ENCODE data around the gene PXN. TPM values are rescaled to one million over a fixed set of nuclear protein-coding genes. Genes with fewer than 3 reads are reported as not detected.
"Not testable (repeated sequence)": the region's sequence is repeated elsewhere in the genome, so short reads cannot be mapped to it uniquely, and the experiment has no call there.

The PXN gene
- total RNA-seq, 1 donor = 24.8 TPM

GRCh38 chr12:120242275-120242799 lies 23.2 kb downstream of the PXN start:
- no peak for DNase-seq (ENCODE audit: low read depth in 2 of 3, low spot score in 2 of 3)

GRCh38 chr12:120241561-120242274 lies 23.8 kb downstream of the PXN start:
- no peak for DNase-seq (ENCODE audit: low read depth in 2 of 3, low spot score in 2 of 3)

DNA sequence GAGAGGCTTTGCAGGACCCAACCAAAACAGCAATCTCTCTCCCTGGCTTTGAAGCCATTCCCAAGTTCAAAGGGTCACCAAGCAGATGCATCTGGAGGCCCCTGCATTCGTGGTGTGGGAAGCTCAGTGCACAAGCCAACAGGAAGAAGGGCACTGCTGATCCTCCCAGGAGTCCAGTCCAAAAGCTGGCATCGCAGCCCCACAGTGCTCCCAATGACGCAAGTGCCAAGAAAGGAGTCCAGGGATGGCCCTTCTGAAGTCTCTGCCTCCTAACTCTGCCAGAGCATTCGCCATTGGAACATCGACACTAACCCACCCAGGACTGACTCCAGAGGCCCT lies 25.1 kb downstream of the PXN start:
- no peak for DNase-seq (ENCODE audit: low read depth in 2 of 3, low spot score in 2 of 3)

DNA sequence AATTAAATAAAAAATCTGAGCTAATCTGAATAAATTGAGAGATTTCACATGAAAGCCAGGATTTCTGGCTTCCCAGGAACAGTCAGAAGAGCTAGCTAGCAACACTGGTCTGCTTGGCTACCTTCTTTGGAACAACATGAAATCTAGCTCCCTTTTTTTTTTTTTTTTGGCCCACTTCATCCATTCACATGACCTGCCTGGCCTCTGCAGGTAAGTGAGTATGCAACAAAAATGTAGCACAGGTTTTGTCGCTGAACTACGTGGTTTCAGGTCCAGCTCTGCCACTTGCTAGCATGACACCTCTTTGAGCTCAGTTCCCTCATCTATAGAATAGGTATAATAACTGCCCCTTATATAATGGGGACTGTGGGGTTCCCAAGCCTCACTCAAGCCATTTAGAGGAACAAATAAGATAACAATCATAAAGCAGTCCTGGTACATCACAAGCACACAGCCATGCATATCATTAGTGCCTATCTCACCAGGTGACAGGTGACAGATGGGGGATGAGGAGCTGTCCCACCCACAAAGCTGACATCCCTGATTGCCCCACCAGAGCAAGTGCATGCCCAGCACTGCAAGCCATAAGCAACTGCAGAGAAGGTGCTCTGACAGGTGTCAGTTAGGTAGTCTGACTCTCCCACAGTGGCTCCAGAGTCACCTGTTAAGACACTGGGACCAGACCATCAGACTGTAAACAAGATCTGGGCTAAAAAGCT lies 25.6 kb downstream of the PXN start:
- no peak for DNase-seq (ENCODE audit: low read depth in 2 of 3, low spot score in 2 of 3)

GRCh38 chr12:120238839-120239445 lies 26.6 kb downstream of the PXN start:
- no peak for DNase-seq (ENCODE audit: low read depth in 2 of 3, low spot score in 2 of 3)

DNA sequence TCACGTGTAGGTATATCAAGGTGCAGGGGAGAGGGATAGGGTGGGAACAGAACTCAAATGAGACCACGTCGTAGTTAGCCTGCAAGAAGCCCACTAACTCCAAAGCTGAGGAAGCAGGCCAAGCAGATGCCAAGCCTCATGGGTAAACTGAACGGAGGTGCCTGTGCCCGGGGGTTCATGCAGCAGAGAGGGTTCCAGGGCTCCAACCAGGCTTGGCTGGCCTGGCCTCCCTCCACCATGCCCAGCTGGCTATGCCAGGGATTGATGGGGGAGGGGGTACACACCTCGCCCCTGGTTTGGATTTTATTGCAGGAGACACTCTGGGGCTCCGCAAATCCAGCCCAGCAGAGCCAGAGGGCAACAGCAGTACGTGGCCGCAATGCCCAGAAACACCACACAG lies 27.3 kb downstream of the PXN start:
- DNase-seq (ENCODE audit: low read depth in 2 of 3, low spot score in 2 of 3) = no peak

GRCh38 chr12:120237360-120238171 lies 28.0 kb downstream of the PXN start:
- DNase-seq (ENCODE audit: low read depth in 2 of 3, low spot score in 2 of 3) = peak in 2 of 3 donors; percentile 71 to 72

DNA sequence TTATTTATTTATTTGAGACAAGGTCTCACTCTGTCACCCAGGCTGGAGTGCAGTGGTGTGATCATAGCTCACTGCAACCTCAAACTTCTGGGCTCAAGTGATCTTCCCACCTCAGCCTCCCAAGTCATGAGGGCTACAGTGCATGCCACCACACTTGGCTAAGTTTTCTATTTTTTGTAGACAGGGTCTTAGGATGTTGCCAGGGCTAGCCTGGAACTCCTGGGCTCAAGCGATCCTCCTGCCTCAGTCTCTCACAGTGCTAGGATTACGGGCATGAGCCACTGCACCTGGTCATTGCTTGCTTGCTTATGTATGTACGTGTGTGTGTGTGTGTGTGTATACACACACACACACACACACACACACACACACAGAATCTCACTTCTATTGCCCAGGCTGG lies 28.7 kb downstream of the PXN start:
- DNase-seq (ENCODE audit: low read depth in 2 of 3, low spot score in 2 of 3) = not testable (repeated sequence)

- peak in 1 of 3 donors; percentile 30 for DNase-seq (ENCODE audit: low read depth in 2 of 3, low spot score in 2 of 3)
These were observed 29.9 kb downstream of the PXN start for GRCh38 chr12:120235369-120236323.

DNA sequence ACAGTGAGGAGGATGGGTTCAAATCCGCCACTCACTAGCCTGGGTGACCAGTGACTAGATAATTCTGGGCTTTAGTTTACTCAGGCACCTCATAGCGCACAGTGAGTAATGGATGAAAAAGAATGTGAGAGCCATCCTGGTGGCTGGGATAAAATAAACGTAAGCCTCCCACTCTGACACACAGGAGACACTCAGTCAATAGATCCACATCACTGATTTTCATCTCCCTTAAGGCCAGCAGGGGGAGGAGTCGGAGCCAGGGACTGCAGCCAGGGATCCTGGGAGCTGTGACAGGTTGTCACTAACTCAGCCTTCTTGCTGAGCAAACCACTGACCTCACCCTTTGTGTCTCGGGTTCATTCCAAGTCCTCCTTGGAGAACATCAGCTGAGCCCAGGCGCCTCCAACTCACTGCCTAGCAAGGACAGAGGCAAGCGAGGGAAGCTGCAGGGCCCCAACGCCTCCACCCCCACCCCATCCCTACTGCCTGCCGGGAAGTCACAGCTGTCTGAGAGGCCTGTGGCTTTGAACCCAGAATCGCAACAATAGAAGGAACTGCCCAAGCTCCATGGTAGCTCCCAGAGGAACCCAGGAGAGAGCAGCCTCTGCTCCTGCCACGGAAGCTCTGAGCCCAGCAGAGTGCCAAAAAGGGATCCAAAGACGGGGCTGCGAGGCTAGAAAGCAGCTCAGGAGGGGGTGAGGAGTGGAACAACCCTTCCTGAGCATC lies 30.7 kb downstream of the PXN start:
- DNase-seq (ENCODE audit: low read depth in 2 of 3, low spot score in 2 of 3) = no peak

DNA sequence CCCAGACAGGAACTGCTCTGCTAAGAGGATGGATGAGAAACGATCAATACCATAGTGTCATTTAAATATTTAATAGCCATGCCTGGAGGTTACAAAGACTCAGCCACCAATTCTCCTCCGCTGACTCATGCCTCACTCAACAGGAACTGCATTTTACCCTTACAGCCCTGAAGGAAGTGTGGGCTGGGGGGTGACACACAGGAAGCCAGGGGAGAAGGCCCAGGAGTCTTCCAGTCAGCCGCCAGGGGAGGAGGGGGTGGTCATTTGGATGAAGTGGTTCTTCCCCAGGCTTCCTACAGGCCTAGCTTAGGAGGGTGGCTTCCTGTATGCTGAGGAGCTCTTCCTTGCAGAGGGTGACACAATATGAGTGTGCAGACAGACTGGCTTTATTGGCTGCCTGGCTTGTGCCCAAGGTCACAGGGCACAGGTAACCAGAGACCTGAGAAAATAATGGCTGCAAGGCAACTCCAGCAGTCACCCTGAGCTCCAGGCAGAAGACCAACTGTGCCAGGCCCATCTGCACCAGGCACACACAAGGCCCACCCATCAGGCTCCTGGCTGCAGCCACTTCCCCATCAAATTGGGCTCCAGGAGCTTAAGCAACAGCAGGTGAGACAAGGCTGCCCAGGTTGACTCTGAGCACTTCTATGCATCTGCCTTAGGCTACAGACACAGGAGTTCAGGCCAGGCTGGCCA lies 34.1 kb downstream of the PXN start:
- peak; percentile 28 to 87 (median 81) for DNase-seq (ENCODE audit: low read depth in 2 of 3, low spot score in 2 of 3)

DNA sequence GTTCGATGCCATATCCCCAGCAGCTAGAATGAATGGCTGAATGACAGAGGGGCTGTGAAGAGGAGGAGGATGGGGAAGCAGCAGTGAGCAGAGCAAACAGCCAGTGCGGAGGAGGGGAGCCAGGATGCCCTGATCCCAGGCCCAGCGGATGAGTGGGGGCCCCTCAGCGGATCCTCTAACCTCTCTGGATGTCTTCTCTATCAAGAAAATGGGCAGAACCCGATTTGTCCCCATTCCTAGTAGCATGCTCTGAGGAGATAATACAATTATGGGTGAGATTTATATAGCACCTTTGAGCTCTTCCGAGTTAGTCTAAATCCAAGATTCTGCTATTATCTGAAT lies 34.6 kb downstream of the PXN start:
- no peak for DNase-seq (ENCODE audit: low read depth in 2 of 3, low spot score in 2 of 3)

DNA sequence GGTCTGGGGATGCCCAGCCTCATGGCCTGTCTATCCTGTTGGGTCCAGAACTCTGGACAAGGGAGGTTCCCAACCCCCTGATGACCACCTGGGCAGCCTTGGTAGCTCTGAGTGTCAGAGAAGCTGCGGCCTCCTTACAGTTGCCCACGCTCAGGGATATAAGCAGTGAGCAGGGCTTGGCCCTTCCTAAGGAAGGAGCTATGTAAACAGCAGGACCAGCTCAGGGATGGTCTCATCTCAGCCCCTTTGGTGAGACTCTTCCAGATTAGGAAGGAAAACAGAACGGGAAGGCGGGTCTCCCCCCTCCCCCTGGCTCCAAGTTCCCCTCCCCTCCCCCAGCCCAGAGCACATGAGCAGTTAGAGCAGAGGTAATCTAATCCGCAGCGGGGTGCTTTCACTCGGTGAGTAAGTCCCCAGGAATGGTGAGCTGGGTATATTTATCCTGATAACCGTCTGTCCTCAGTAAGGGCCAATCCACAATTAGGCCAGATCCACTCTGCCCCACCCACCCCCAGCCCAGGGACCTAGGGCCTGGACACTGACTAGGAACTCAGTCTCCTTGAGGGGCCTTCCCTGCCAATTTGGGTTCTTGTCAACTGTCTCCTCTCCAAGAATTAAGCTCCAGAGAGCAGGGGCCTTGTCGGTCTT lies 35.1 kb downstream of the PXN start:
- no peak for DNase-seq (ENCODE audit: low read depth in 2 of 3, low spot score in 2 of 3)

- DNase-seq (ENCODE audit: low read depth in 2 of 3, low spot score in 2 of 3) = no peak
These were observed 35.8 kb downstream of the PXN start for GRCh38 chr12:120229487-120230325.

- DNase-seq (ENCODE audit: low read depth in 2 of 3, low spot score in 2 of 3) = no peak
These were observed 36.5 kb downstream of the PXN start for GRCh38 chr12:120229071-120229486.

DNA sequence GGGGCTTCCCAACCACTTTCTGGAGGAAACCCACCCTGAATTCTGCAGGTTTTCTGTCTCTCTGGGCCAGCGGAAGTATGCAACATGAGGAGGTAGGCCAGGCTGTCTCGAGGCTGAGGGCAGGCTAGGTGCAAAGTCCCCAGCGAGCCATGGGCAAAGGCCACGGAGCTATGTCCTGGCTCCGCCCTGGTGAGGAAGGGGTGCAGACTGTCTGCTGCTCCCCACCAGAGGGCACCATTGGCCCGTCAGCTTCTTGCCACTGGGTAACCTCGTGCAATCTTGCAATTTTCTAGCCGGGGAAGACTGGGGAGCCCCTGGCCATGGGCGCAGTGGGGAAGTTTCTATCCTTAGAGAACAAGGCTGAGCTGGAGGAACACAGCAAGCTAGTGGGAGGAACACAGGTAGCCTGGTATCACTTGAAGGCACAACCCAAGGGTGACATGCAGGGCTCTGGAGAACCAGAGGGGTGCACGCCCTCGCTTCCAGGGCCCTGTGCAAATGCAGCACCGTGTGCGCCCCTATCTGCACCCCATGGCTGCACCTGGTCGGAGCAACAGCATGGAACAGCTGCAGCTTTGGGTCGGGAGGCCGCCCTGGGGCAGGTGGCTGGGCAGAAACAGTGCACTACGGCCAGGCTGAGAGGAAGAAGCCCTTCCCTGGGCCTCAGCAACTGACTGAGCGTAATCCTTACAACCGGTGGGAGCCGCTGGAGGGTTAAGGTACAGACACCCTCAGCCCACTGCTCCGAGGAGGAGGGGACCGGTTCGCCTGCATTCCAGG lies 37.0 kb downstream of the PXN start:
- peak; percentile 68 to 89 (median 83) for DNase-seq (ENCODE audit: low read depth in 2 of 3, low spot score in 2 of 3)

- DNase-seq (ENCODE audit: low read depth in 2 of 3, low spot score in 2 of 3) = no peak
These were observed 37.6 kb downstream of the PXN start for GRCh38 chr12:120228041-120228290.

All from hematopoietic multipotent progenitor cell (in vitro differentiated cells).